ENCODE results near the gene SKIC2.
"Not testable (repeated sequence)": the region's sequence is repeated elsewhere in the genome, so short reads cannot be mapped to it uniquely, and the experiment has no call there.

The SKIC2 gene

GRCh38 chr6:31968791-31969711 lies 10.1 kb downstream of the SKIC2 start:
- DNase-seq (ENCODE audit: extremely low read depth in 1 of 2, low read depth in 1 of 2), result no peak

- no peak for DNase-seq (ENCODE audit: extremely low read depth in 1 of 2, low read depth in 1 of 2)
These were observed 11.0 kb downstream of the SKIC2 start for GRCh38 chr6:31969712-31970603.

- DNase-seq (ENCODE audit: extremely low read depth in 1 of 2, low read depth in 1 of 2), result no peak
These were observed 11.8 kb downstream of the SKIC2 start for GRCh38 chr6:31970604-31971271.

- DNase-seq (ENCODE audit: extremely low read depth in 1 of 2, low read depth in 1 of 2), result no peak
These were observed 12.5 kb downstream of the SKIC2 start for GRCh38 chr6:31971279-31971992.

GRCh38 chr6:31971993-31972708 lies 13.2 kb downstream of the SKIC2 start, which contains the start of gene DXO:
Gene DXO (minus strand): TSS chr6:31972138. CDS start chr6:31971675, 463 bp downstream.
- peak; percentile 92 to 97 for DNase-seq (ENCODE audit: extremely low read depth in 1 of 2, low read depth in 1 of 2)

GRCh38 chr6:31972709-31973350 lies 13.9 kb downstream of the SKIC2 start:
- DNase-seq (ENCODE audit: extremely low read depth in 1 of 2, low read depth in 1 of 2), result no peak

- not testable (repeated sequence) for DNase-seq (ENCODE audit: extremely low read depth in 1 of 2, low read depth in 1 of 2)
These were observed 17.1 kb downstream of the SKIC2 start for GRCh38 chr6:31976065-31976464.

- DNase-seq (ENCODE audit: extremely low read depth in 1 of 2, low read depth in 1 of 2), result no peak
These were observed 18.9 kb downstream of the SKIC2 start for GRCh38 chr6:31977816-31978431.

- no peak for DNase-seq (ENCODE audit: extremely low read depth in 1 of 2, low read depth in 1 of 2)
These were observed 19.9 kb downstream of the SKIC2 start for GRCh38 chr6:31978831-31979230.

- no peak for DNase-seq (ENCODE audit: extremely low read depth in 1 of 2, low read depth in 1 of 2)
These were observed 20.4 kb downstream of the SKIC2 start for GRCh38 chr6:31979238-31979898.

- not testable (repeated sequence) for DNase-seq (ENCODE audit: extremely low read depth in 1 of 2, low read depth in 1 of 2)
These were observed 21.4 kb downstream of the SKIC2 start for GRCh38 chr6:31980195-31980876.

- DNase-seq (ENCODE audit: extremely low read depth in 1 of 2, low read depth in 1 of 2), result not testable (repeated sequence)
These were observed 22.0 kb downstream of the SKIC2 start for GRCh38 chr6:31980998-31981397.

GRCh38 chr6:31981744-31982143 lies 22.8 kb downstream of the SKIC2 start, which contains the start of gene C4A:
Gene C4A (plus strand): TSS chr6:31982057. CDS start chr6:31982108, 51 bp downstream.
- DNase-seq (ENCODE audit: extremely low read depth in 1 of 2, low read depth in 1 of 2), result not testable (repeated sequence)

GRCh38 chr6:31989363-31989762 lies 30.4 kb downstream of the SKIC2 start:
- not testable (repeated sequence) for DNase-seq (ENCODE audit: extremely low read depth in 1 of 2, low read depth in 1 of 2)

- not testable (repeated sequence) for DNase-seq (ENCODE audit: extremely low read depth in 1 of 2, low read depth in 1 of 2)
These were observed 35.4 kb downstream of the SKIC2 start for GRCh38 chr6:31994421-31994820.

GRCh38 chr6:31996385-31996784 lies 37.4 kb downstream of the SKIC2 start:
- DNase-seq (ENCODE audit: extremely low read depth in 1 of 2, low read depth in 1 of 2), result not testable (repeated sequence)

GRCh38 chr6:32002546-32003268 lies 43.7 kb downstream of the SKIC2 start:
- not testable (repeated sequence) for DNase-seq (ENCODE audit: extremely low read depth in 1 of 2, low read depth in 1 of 2)
